HEK293 (cell line): Measurements from ENCODE around the gene CALML4.
A peak's percentile ranks its signal among the peaks of the same experiment; 100 is the strongest.

Source experiments
- CTCF ChIA-PET: fragments of 350-600 bp; formaldehyde crosslinking; extraction: SDS; loops from one replicate; lab custom pipeline; 2021; ENCODE audit warnings: antibody characterized with exemption; lab: Yijun Ruan, JAX
- POLR2A ChIA-PET: fragments of 300-600 bp; formaldehyde crosslinking; extraction: SDS; loops from one replicate; lab custom pipeline; 2020; ENCODE audit warnings: antibody characterized with exemption, inconsistent platforms; lab: Yijun Ruan, JAX
- H3K27ac ChIP-seq: fragments of 200-500 bp; sonication (Bioruptor generic); 2 replicates; pipeline ENCODE4 v1.5.1; 2014; ENCODE audit warnings: low read depth, low read length, control low read depth, inconsistent platforms; ENCODE audit errors: extremely low read depth
- H3K36me3 ChIP-seq, 2 experiments: fragments of 200-500 bp in 1 of 2; sonication (Bioruptor generic) in 1 of 2; 1 replicate in 1 of 2; 2 replicates in 1 of 2; pipeline ENCODE4 v1.5.1; 2014 to 2017; ENCODE audit warnings: inconsistent platforms in 2 of 2, low read length in 2 of 2; ENCODE audit not compliant: control insufficient read depth in 2 of 2, insufficient read depth in 1 of 2
- H3K4me1 ChIP-seq: fragments of 200-500 bp; sonication (Bioruptor generic); 2 replicates; pipeline ENCODE4 v1.5.1; 2014; ENCODE audit warnings: mild to moderate bottlenecking, low read length, inconsistent platforms; ENCODE audit not compliant: control insufficient read depth, insufficient read depth
- H3K4me3 ChIP-seq: 2 replicates; pipeline ENCODE4 v1.5.1; 2011; ENCODE audit warnings: low read depth, mild to moderate bottlenecking, control low read depth, low read length, moderate library complexity
- H3K9me3 ChIP-seq: fragments of 200-500 bp; sonication (Bioruptor generic); 2 replicates; pipeline ENCODE4 v1.5.1; 2014; ENCODE audit warnings: low read depth, low read length, inconsistent platforms; ENCODE audit not compliant: control insufficient read depth, insufficient read depth
- EGR2 ChIP-seq: fragments of 450-650 bp; formaldehyde crosslinking; IDR thresholded peaks from 2 replicates; pipeline ENCODE4 v1.5.1; 2016; ENCODE audit warnings: low read depth, missing biosample characterization, missing genetic modification characterization
- FEZF1 ChIP-seq: fragments of 450-650 bp; formaldehyde crosslinking; IDR thresholded peaks from 2 replicates; pipeline ENCODE4 v1.5.1; 2016; ENCODE audit warnings: missing biosample characterization, missing genetic modification characterization
- KLF1 ChIP-seq: fragments of 450-650 bp; formaldehyde crosslinking; IDR thresholded peaks from 2 replicates; pipeline ENCODE4 v1.5.1; 2016; ENCODE audit warnings: missing biosample characterization, missing genetic modification characterization
- KLF10 ChIP-seq: fragments of 450-650 bp; IDR thresholded peaks from 2 replicates; pipeline ENCODE4 v1.5.1; 2018; ENCODE audit warnings: missing biosample characterization, mild to moderate bottlenecking, missing genetic modification characterization
- MZF1 ChIP-seq: fragments of 450-650 bp; formaldehyde crosslinking; IDR thresholded peaks from 2 replicates; pipeline ENCODE4 v1.5.1; 2017; ENCODE audit warnings: missing biosample characterization, missing genetic modification characterization, borderline replicate concordance
- PRDM6 ChIP-seq: fragments of 450-650 bp; formaldehyde crosslinking; IDR thresholded peaks from 2 replicates; pipeline ENCODE4 v1.5.1; 2017; ENCODE audit warnings: missing biosample characterization, missing genetic modification characterization
- ZBTB21 ChIP-seq: fragments of 450-650 bp; formaldehyde crosslinking; IDR thresholded peaks from 2 replicates; pipeline ENCODE4 v1.5.1; 2017; ENCODE audit warnings: missing biosample characterization, missing genetic modification characterization
- ZEB2 ChIP-seq: fragments of 450-650 bp; formaldehyde crosslinking; IDR thresholded peaks from 2 replicates; pipeline ENCODE4 v1.5.1; 2016; ENCODE audit warnings: missing biosample characterization, missing genetic modification characterization
- ZNF157 ChIP-seq: fragments of 450-650 bp; formaldehyde crosslinking; IDR thresholded peaks from 2 replicates; pipeline ENCODE4 v1.5.1; 2016; ENCODE audit warnings: missing biosample characterization, missing genetic modification characterization
- ZNF23 ChIP-seq: fragments of 450-650 bp; formaldehyde crosslinking; IDR thresholded peaks from 2 replicates; pipeline ENCODE4 v1.5.1; 2016; ENCODE audit warnings: missing biosample characterization, missing genetic modification characterization, borderline replicate concordance
- ZNF292 ChIP-seq: fragments of 450-650 bp; formaldehyde crosslinking; IDR thresholded peaks from 2 replicates; pipeline ENCODE4 v1.5.1; 2016; ENCODE audit warnings: low read depth, missing biosample characterization, missing genetic modification characterization, borderline replicate concordance
- ZNF501 ChIP-seq: fragments of 450-650 bp; formaldehyde crosslinking; IDR thresholded peaks from 2 replicates; pipeline ENCODE4 v1.5.1; 2016; ENCODE audit warnings: missing biosample characterization, missing genetic modification characterization
- ZNF560 ChIP-seq: fragments of 450-650 bp; formaldehyde crosslinking; IDR thresholded peaks from 2 replicates; pipeline ENCODE4 v1.5.1; 2017; ENCODE audit warnings: missing biosample characterization, missing genetic modification characterization, borderline replicate concordance
- ZNF571 ChIP-seq: fragments of 450-650 bp; formaldehyde crosslinking; IDR thresholded peaks from 2 replicates; pipeline ENCODE4 v1.5.0; 2017; ENCODE audit warnings: missing biosample characterization, missing genetic modification characterization
- ZNF585B ChIP-seq: fragments of 450-650 bp; formaldehyde crosslinking; IDR thresholded peaks from 2 replicates; pipeline ENCODE4 v1.5.1; 2016; ENCODE audit warnings: missing biosample characterization, missing genetic modification characterization
- ZNF621 ChIP-seq: fragments of 450-650 bp; formaldehyde crosslinking; IDR thresholded peaks from 2 replicates; pipeline ENCODE4 v1.5.1; 2017; ENCODE audit warnings: missing biosample characterization, missing genetic modification characterization
- ZNF624 ChIP-seq: fragments of 450-650 bp; formaldehyde crosslinking; IDR thresholded peaks from 2 replicates; pipeline ENCODE4 v1.5.1; 2017; ENCODE audit warnings: missing biosample characterization, missing genetic modification characterization
- ZNF629 ChIP-seq: fragments of 450-650 bp; formaldehyde crosslinking; IDR thresholded peaks from 2 replicates; pipeline ENCODE4 v1.5.1; 2017; ENCODE audit warnings: missing biosample characterization, missing genetic modification characterization
- TF ChIP-seq, protein P1 (sequence below): fragments of 450-650 bp; formaldehyde crosslinking; IDR thresholded peaks from 2 replicates; pipeline ENCODE4 v1.5.1; 2016; ENCODE audit warnings: missing biosample characterization, missing genetic modification characterization
- TF ChIP-seq, protein P2 (sequence below): fragments of 450-650 bp; formaldehyde crosslinking; IDR thresholded peaks from 2 replicates; pipeline ENCODE4 v1.5.1; 2016; ENCODE audit warnings: missing biosample characterization, missing genetic modification characterization
- TF ChIP-seq, protein P3 (sequence below): fragments of 450-650 bp; formaldehyde crosslinking; IDR thresholded peaks from 2 replicates; pipeline ENCODE4 v1.5.1; 2017; ENCODE audit warnings: missing biosample characterization, missing genetic modification characterization

CALML4 gene

GRCh38 chr15:68210821-68211655 lies 5.9 kb upstream of the CALML4 start (continued):
- TF ChIP-seq FEZF1 (tag by site-specific recombination) (no peak), ZBTB21 (no peak), ZNF292 (tag by site-specific recombination) (no peak), ZNF621 (no peak), ZNF560 (tag by site-specific recombination) (no peak), ZNF157 (no peak), ZNF501 (tag by site-specific recombination) (no peak), EGR2 (peak; percentile 25; the same call in 1 of the 2 replicates), ZNF571 (no peak)
- TF ChIP-seq, protein P1, sequence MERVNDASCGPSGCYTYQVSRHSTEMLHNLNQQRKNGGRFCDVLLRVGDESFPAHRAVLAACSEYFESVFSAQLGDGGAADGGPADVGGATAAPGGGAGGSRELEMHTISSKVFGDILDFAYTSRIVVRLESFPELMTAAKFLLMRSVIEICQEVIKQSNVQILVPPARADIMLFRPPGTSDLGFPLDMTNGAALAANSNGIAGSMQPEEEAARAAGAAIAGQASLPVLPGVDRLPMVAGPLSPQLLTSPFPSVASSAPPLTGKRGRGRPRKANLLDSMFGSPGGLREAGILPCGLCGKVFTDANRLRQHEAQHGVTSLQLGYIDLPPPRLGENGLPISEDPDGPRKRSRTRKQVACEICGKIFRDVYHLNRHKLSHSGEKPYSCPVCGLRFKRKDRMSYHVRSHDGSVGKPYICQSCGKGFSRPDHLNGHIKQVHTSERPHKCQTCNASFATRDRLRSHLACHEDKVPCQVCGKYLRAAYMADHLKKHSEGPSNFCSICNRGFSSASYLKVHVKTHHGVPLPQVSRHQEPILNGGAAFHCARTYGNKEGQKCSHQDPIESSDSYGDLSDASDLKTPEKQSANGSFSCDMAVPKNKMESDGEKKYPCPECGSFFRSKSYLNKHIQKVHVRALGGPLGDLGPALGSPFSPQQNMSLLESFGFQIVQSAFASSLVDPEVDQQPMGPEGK = peak; percentile 87

DNA sequence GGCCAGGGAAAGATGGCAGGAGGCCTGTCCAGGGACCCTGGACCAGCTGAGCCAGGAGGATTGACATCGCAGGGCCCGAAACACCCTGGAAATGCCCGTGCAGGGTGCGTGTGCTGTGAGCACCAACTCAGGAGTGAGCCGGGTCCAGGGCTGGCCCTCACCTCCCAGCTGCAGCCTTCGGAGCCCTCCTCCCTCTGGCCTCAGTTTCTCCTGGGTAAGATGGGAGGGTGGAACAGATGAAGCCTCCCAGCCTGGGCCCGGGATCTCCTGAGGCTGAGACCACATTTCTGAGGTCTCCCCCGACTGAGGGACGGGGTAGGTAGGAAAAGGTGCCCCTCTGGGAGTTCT lies 5.3 kb upstream of the CALML4 start:
- ChIA-PET POLR2A (no interaction called here), CTCF (interaction anchor here (0.6 to 2.8 kb wide), 9 partner anchors 8 to 814 kb away, joined by 3 to 9 read pairs (median 3); no protein-coding TSS in a partner anchor)
- Histone ChIP-seq H3K4me1 (no peaks in the 10 kb centered on the region), H3K36me3 (peaks cover 8 to 52% of the 10 kb centered on the region in 2 experiments; a peak in 2 of 3 replicates), H3K4me3 (no peak overlapping the region), H3K27ac (no peak overlapping the region), H3K9me3 (no peaks in the 10 kb centered on the region)
- TF ChIP-seq KLF10 (tag by site-specific recombination) = no peak
- no peak for TF ChIP-seq ZNF571
- no peak for TF ChIP-seq ZNF624 (tag by site-specific recombination)
- TF ChIP-seq KLF1 (tag by site-specific recombination) = no peak
- no peak for TF ChIP-seq ZNF560 (tag by site-specific recombination)
- no peak for TF ChIP-seq ZNF629 (tag by site-specific recombination)
- TF ChIP-seq ZNF585B (tag by site-specific recombination) = no peak
- TF ChIP-seq PRDM6 (tag by site-specific recombination) = no peak
- TF ChIP-seq, protein P2, sequence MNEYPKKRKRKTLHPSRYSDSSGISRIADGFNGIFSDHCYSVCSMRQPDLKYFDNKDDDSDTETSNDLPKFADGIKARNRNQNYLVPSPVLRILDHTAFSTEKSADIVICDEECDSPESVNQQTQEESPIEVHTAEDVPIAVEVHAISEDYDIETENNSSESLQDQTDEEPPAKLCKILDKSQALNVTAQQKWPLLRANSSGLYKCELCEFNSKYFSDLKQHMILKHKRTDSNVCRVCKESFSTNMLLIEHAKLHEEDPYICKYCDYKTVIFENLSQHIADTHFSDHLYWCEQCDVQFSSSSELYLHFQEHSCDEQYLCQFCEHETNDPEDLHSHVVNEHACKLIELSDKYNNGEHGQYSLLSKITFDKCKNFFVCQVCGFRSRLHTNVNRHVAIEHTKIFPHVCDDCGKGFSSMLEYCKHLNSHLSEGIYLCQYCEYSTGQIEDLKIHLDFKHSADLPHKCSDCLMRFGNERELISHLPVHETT (tag by site-specific recombination) = no peak
- no peak for TF ChIP-seq MZF1 (tag by site-specific recombination)
- TF ChIP-seq, protein P3, sequence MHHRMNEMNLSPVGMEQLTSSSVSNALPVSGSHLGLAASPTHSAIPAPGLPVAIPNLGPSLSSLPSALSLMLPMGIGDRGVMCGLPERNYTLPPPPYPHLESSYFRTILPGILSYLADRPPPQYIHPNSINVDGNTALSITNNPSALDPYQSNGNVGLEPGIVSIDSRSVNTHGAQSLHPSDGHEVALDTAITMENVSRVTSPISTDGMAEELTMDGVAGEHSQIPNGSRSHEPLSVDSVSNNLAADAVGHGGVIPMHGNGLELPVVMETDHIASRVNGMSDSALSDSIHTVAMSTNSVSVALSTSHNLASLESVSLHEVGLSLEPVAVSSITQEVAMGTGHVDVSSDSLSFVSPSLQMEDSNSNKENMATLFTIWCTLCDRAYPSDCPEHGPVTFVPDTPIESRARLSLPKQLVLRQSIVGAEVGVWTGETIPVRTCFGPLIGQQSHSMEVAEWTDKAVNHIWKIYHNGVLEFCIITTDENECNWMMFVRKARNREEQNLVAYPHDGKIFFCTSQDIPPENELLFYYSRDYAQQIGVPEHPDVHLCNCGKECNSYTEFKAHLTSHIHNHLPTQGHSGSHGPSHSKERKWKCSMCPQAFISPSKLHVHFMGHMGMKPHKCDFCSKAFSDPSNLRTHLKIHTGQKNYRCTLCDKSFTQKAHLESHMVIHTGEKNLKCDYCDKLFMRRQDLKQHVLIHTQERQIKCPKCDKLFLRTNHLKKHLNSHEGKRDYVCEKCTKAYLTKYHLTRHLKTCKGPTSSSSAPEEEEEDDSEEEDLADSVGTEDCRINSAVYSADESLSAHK (tag by site-specific recombination) = no peak
- TF ChIP-seq, protein P1 = no peak
- no peak for TF ChIP-seq ZNF23
- no peak for TF ChIP-seq ZEB2 (tag by site-specific recombination)
- TF ChIP-seq ZNF157 = no peak
